ENCODE measurements around the gene CERKL. TPM values are rescaled to one million over a fixed set of nuclear protein-coding genes. Genes with fewer than 3 reads are reported as not detected.

Gene CERKL
- total and polyA plus RNA-seq, 2 experiments from 2014 or later = 0.32 to 0.69 TPM

DNA sequence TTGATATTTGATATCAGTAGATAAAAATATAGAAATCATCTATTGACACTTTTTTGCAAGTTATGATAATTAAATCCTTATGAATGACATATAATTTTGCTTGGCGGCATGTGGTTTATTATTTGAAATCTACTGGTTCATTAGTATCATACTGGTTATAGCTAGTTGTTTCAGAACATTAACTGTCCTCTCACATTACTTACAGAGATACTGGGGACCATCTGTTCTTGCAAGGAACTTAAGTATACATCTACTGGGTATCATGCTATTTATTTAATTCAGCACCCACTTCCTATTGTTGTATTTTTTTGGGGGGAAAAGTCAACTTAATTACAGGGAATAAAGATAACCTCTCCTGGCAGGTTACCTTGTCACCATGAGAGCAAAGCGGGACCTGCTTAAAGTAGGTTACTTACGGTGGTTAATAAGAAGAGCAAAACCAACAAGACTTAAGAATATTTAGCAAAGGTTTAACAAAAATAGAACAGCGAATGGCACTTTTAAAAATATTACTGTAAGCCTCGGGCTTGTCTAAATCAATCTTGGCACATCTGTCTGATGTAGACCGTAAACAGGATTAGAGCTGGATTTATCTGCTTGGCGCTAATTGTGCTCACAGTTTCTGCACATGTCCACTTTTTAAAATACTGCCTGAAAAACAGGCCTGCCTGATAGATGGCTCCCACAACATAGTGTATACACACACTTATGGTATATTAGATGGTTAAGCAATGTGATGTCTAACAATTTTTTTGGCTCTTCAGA lies 41.8 kb downstream of the CERKL start:
- no peaks in the 10 kb centered on the region for H3K9me2 ChIP-seq (ENCODE audit: insufficient read depth)
- H3K4me3 Mint-ChIP-seq = no peak overlapping the region
- no peaks in the 10 kb centered on the region for H3K79me2 ChIP-seq (replicated peaks; ENCODE audit: insufficient read depth)
- H2AFZ ChIP-seq = no peak overlapping the region
- H3K36me3 ChIP-seq (ENCODE audit: insufficient read depth) = no peaks in the 10 kb centered on the region
- H3K4me1 Mint-ChIP-seq = peaks cover 6% of the 10 kb centered on the region; the same call in 2 of the 3 replicates
- no peak for TF ChIP-seq CREB1 (CRISPR knock-in tag; IDR thresholded peaks at IDR 0.05; ENCODE audit: low read depth)
- TF ChIP-seq STAT1 (IDR thresholded peaks at IDR 0.05; ENCODE audit: unreplicated experiment) = no peak
- no peak for TF ChIP-seq POLR2AphosphoS5 (IDR thresholded peaks at IDR 0.05; ENCODE audit: low read depth)
- TF ChIP-seq ZNF331 (CRISPR knock-in tag; IDR thresholded peaks at IDR 0.05; ENCODE audit: low read depth) = no peak
- TF ChIP-seq JUNB (IDR thresholded peaks at IDR 0.05; ENCODE audit: unreplicated experiment) = no peak
- no peak for TF ChIP-seq ETS1 (IDR thresholded peaks at IDR 0.05)
- TF ChIP-seq EZH2phosphoT487 (IDR thresholded peaks at IDR 0.05; ENCODE audit: unreplicated experiment) = no peak
- TF ChIP-seq CTCF (conservative IDR thresholded peaks at IDR 0.05; ENCODE audit: low read depth in 2 of 2) = no peak
- TF ChIP-seq EZH2 (IDR thresholded peaks at IDR 0.05; ENCODE audit: low read depth, unreplicated experiment) = no peak
- TF ChIP-seq, protein P1, sequence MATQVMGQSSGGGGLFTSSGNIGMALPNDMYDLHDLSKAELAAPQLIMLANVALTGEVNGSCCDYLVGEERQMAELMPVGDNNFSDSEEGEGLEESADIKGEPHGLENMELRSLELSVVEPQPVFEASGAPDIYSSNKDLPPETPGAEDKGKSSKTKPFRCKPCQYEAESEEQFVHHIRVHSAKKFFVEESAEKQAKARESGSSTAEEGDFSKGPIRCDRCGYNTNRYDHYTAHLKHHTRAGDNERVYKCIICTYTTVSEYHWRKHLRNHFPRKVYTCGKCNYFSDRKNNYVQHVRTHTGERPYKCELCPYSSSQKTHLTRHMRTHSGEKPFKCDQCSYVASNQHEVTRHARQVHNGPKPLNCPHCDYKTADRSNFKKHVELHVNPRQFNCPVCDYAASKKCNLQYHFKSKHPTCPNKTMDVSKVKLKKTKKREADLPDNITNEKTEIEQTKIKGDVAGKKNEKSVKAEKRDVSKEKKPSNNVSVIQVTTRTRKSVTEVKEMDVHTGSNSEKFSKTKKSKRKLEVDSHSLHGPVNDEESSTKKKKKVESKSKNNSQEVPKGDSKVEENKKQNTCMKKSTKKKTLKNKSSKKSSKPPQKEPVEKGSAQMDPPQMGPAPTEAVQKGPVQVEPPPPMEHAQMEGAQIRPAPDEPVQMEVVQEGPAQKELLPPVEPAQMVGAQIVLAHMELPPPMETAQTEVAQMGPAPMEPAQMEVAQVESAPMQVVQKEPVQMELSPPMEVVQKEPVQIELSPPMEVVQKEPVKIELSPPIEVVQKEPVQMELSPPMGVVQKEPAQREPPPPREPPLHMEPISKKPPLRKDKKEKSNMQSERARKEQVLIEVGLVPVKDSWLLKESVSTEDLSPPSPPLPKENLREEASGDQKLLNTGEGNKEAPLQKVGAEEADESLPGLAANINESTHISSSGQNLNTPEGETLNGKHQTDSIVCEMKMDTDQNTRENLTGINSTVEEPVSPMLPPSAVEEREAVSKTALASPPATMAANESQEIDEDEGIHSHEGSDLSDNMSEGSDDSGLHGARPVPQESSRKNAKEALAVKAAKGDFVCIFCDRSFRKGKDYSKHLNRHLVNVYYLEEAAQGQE (IDR thresholded peaks at IDR 0.05; ENCODE audit: unreplicated experiment) = no peak
- TF ChIP-seq NANOG (IDR thresholded peaks at IDR 0.05; ENCODE audit: borderline replicate concordance) = no peak
- no peak for TF ChIP-seq ZNF114 (CRISPR knock-in tag; IDR thresholded peaks at IDR 0.05)
- TF ChIP-seq, protein P2, sequence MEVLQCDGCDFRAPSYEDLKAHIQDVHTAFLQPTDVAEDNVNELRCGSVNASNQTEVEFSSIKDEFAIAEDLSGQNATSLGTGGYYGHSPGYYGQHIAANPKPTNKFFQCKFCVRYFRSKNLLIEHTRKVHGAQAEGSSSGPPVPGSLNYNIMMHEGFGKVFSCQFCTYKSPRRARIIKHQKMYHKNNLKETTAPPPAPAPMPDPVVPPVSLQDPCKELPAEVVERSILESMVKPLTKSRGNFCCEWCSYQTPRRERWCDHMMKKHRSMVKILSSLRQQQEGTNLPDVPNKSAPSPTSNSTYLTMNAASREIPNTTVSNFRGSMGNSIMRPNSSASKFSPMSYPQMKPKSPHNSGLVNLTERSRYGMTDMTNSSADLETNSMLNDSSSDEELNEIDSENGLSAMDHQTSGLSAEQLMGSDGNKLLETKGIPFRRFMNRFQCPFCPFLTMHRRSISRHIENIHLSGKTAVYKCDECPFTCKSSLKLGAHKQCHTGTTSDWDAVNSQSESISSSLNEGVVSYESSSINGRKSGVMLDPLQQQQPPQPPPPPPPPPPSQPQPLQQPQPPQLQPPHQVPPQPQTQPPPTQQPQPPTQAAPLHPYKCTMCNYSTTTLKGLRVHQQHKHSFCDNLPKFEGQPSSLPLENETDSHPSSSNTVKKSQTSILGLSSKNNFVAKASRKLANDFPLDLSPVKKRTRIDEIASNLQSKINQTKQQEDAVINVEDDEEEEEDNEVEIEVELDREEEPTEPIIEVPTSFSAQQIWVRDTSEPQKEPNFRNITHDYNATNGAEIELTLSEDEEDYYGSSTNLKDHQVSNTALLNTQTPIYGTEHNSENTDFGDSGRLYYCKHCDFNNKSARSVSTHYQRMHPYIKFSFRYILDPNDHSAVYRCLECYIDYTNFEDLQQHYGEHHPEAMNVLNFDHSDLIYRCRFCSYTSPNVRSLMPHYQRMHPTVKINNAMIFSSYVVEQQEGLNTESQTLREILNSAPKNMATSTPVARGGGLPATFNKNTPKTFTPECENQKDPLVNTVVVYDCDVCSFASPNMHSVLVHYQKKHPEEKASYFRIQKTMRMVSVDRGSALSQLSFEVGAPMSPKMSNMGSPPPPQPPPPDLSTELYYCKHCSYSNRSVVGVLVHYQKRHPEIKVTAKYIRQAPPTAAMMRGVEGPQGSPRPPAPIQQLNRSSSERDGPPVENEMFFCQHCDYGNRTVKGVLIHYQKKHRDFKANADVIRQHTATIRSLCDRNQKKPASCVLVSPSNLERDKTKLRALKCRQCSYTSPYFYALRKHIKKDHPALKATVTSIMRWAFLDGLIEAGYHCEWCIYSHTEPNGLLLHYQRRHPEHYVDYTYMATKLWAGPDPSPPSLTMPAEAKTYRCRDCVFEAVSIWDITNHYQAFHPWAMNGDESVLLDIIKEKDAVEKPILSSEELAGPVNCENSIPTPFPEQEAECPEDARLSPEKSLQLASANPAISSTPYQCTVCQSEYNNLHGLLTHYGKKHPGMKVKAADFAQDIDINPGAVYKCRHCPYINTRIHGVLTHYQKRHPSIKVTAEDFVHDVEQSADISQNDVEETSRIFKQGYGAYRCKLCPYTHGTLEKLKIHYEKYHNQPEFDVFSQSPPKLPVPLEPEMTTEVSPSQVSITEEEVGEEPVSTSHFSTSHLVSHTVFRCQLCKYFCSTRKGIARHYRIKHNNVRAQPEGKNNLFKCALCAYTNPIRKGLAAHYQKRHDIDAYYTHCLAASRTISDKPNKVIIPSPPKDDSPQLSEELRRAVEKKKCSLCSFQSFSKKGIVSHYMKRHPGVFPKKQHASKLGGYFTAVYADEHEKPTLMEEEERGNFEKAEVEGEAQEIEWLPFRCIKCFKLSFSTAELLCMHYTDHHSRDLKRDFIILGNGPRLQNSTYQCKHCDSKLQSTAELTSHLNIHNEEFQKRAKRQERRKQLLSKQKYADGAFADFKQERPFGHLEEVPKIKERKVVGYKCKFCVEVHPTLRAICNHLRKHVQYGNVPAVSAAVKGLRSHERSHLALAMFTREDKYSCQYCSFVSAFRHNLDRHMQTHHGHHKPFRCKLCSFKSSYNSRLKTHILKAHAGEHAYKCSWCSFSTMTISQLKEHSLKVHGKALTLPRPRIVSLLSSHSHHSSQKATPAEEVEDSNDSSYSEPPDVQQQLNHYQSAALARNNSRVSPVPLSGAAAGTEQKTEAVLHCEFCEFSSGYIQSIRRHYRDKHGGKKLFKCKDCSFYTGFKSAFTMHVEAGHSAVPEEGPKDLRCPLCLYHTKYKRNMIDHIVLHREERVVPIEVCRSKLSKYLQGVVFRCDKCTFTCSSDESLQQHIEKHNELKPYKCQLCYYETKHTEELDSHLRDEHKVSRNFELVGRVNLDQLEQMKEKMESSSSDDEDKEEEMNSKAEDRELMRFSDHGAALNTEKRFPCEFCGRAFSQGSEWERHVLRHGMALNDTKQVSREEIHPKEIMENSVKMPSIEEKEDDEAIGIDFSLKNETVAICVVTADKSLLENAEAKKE (CRISPR knock-in tag; IDR thresholded peaks at IDR 0.05) = no peak
- H3K27me3 Mint-ChIP-seq (ENCODE audit: insufficient read depth, low read depth, poor library complexity) = no peaks in the 10 kb centered on the region
- H3K4me3 ChIP-seq = no peak overlapping the region
- no peak overlapping the region for H3K4me2 ChIP-seq
- H3K36me3 Mint-ChIP-seq (ENCODE audit: low read depth) = no peaks in the 10 kb centered on the region
- H3K27ac Mint-ChIP-seq = no peak overlapping the region
- no peak for ATAC-seq
- no peaks in the 10 kb centered on the region for H3K27me3 ChIP-seq (ENCODE audit: insufficient read depth)
- no peak overlapping the region for H3K27ac ChIP-seq (ENCODE audit: low read depth)
- no peak for DNase-seq (ENCODE audit: low spot score)
- no peaks in the 10 kb centered on the region for H4K20me1 ChIP-seq (replicated peaks; ENCODE audit: insufficient read depth)
- no peaks in the 10 kb centered on the region for H3K9me3 Mint-ChIP-seq
- H3K4me1 ChIP-seq (ENCODE audit: insufficient read depth) = 0 out of 2 replicates have a peak, but pooled peaks cover 4% of the 10 kb centered on the region
- no peaks in the 10 kb centered on the region for H3F3A ChIP-seq (replicated peaks; ENCODE audit: low read depth)

Measured in GM23338 (cell line).